MV-4-11 (cell line): ENCODE measurements around the gene NPFF.
A peak's percentile ranks its signal among the peaks of the same experiment; 100 is the strongest.
"Not testable (repeated sequence)": the region's sequence is repeated elsewhere in the genome, so short reads cannot be mapped to it uniquely, and the experiment has no call there.

ENCODE experiments used
- DNase-seq: peaks from one replicate; lab custom pipeline; 2025; lab: John Stamatoyannopoulos, UW

Gene NPFF, protein sequence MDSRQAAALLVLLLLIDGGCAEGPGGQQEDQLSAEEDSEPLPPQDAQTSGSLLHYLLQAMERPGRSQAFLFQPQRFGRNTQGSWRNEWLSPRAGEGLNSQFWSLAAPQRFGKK

DNA sequence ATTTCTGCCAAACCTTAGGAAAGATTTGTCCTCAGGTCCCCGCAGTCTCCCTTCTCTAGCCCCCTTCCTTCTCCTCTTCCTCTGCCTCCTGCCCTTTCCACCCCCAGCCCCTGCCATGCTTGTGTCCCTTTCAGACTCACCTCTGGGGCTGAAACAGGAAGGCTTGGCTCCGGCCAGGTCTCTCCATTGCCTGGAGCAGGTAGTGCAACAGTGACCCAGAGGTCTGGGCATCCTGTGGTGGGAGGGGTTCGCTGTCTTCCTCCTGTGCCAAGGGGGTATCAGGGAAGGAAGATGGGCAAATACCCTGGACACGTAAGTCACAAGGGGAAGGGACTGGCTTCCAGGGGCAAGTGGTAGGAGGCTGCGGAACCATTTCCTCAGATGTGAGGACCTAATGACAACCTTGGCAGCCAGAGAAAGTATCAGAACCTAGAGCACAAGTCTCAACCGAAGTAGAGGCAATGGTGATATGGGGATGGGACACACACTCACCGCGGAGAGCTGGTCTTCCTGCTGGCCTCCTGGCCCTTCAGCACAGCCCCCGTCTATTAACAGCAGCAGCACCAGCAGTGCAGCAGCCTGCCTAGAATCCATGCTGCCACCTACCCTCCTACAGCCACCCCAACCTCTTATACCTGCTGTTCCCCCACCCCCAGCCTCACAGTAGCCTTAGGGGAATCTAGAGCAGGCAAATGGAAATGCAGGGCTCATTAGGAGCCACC, at the start of gene NPFF:
Gene NPFF (minus strand): TSS at position 604 of the 722 bp plus-strand sequence. CDS start 10 bp downstream, at position 594.
- no peak for DNase-seq

DNA sequence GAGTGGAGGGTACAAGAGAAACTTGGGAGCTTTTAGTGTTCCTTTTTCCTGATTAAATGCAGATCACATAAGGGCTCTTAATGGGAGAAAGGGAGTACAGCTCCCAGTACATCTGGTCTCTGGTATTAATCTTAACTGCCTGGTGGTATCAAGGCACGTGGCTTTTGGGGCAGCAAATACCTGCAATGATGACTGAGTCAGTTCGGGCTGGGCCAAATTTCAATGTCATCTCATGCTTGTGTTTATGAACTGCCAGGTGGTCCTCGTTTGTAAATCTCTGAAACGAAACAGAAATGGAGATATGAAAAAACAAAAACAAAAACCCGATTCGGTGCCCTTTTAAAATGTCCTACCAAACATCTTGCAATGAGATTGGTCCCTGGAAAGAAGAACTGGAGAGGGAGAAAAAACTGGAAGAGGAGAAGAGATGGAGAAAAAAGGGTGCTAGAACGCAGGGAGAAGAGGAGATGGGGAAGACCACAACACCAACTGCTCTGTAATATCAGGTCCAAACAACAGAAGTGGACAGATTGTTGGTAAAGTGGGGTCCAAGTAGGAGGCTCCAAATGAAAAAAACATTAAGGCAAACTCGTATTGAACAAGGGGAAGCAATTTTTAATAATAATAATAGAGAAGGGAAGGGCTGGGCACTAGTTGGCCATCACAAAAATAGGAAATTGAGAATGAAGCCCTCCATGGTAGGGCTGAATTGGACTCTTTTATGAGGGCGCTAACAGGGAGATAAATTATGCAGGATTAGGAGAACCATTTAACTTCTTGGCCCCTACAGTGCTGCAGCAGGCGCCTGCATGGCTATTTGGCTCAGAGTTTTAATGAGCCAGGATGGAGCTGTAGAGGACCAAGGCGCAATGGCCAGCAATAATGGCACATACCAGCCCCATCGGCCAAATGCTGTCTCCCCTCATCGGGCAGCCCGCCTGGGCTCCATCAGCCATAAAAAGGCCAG, 45.4 kb upstream of the NPFF start:
- no peak for DNase-seq

DNA sequence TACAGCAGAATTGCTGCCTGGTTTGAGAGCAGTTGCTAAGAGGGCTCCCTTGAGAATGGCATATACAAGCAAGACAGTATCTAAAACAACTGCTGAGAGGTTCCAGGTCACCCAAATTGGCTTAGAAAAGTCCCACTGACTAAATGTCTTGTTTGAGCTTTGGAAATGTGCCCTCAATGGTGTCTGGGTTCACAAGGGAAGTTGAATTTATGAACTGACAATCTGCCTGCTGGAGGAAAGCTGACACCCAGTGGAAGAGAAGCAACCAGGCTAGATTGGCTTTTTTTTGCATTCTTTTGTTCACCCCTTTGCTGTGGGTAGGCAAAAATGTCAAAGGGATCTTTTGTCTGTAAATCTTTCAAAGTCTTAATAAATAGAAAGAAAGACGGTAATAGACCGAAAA, 44.6 kb upstream of the NPFF start:
- no peak for DNase-seq

DNA sequence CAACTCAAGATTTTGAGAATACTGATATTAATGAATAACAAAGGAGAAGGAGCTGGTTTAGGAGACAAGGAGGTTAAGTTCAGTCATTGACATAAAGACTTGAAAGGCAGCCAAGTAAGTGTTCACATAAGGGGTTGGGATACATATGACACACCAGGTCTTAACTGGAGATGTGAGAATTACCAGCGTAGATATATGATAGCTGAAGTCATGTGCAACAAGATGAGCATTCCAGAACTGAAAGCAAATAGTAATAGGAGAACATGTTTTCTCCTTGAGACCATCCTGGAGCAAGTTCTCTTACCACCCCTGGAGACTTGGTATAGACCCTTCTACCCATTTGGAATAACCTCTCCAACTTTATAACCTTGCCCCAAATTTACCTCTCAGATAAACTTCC, 43.3 kb upstream of the NPFF start:
- DNase-seq = no peak

DNA sequence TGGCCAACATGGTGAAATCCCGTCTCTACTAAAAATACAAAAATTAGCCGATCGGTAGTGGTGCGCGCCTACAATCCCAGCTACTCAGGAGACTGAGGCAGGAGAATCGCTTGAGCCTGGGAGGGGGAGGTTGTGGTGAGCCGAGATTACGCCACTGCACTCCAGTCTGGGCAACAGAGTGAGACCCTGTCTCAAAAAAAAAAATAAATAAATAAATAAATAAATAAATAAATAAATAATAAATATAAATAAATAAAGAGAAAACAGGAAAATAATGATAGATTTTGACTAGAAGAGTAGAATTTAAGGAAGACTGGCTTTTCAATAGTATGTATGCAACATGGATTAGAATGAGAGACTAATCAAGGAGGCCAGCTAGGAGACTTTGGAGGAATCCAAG, 42.8 kb upstream of the NPFF start:
- not testable (repeated sequence) for DNase-seq

DNA sequence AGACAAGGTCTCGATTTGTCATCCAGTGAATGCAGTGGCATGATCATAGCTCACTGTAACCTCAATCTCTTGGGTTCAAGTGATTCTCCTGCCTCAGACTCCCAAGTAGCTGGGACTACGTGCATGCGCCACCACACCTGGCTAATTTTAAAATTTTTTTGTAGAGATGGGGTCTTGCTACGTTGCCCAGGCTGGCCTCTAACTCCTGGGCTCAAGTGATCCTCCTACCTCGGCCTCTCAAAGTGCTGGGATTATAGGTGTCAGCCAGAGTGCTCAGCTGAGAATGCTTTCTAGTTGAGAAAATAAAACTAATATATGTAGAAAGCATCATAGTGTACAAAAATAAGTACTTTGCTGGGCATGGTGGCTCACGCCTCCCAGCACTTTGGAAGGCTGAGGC, 41.1 kb upstream of the NPFF start:
- DNase-seq = not testable (repeated sequence)

DNA sequence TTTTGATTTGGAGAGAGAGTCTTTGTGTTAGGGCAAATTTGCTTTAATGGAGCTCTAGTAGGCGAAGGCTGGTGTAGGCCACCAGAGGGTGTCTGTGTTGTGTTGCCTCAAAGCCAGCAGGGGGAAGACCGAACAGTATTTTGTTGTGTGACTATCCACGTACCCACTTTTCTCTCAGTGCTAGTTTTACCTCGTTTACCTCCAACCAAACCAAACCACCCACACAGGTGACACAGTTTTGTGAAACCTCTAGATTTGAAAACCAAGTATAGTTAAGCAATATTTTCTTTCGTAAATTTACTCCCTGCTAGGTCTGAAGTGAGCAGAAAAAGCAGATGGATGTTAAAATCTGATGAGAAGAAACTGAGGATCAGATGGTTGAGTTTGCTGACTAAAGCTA, 36.3 kb upstream of the NPFF start:
- peak; percentile 58 for DNase-seq

DNA sequence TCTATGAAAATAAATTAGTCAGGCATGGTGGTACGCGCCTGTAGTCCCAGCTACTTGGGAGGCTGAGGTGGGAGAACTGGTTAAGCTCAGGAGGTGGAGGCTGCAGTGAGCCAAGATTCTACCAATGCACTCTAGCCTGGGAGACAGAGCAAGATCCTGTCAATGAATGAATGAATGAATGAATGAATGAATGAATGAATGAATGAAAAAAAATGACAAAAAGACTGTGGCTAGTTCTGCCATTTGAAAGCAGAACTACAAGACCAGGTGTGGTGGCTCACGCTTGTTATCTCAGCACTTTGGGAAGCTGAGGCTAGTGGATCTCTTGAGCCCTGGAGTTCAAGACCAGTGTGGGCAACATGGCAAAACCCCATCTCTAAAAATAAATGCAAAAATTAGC, 32.2 kb upstream of the NPFF start:
- no peak for DNase-seq

DNA sequence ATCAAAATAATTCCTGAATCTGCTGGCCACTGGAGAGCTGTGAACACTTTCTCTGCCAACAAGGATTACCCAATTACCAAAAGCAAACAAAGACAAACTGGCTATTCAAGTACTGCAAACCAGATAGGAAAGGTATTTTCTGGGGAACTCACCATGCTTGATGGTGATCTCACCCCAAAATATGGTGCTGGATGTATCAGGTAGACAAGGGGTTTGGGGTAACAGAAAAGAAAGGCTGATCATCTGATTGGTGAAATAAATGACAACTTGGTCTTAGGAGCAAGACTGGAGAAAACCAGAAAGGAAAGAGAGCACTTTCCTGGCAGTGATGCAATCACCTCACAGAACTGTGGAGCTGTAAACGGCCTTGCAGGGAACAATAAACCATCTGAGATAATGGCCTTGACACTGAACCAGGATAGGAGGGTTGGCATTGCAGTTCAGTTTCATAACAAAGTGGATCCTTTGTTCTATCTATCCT, 31.0 kb upstream of the NPFF start:
- DNase-seq = peak; percentile 35

DNA sequence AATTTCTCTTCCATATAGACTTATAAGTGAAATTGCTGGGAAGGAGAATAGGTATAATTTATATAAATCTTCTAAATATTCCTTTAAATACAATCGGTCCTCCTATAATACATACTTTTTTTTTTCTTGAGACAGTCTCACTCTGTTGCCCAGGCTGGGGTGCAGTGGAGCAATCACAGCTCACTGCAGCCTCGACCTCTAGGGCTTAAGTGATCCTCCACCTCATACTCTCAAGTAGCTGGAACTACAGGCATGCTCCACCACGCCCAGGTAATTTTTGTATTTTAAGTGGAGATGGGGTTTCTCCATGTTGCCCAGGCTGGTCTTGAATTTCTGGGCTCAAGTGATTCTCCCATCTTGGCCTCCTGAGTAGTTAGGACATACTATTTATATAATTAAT, 29.7 kb upstream of the NPFF start:
- no peak for DNase-seq

DNA sequence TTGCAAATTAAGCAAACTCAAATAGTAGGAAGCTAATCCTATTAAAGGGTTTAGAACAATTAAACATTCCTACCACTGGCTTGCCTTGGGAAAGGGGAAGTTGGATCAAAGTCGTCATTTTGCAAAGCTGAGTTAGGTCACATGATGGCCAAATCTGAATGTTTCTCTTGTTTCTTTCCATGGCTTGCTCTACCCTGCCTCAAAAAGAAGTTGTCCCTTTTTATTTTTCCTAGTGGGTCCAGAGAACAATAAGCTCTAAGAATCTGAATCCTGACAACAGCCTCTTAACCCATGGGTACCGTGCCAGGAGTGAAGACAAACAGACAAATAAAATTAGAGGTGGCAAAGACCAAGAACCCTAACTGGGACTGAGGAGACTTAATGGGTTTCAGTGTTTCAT, 26.2 kb upstream of the NPFF start:
- DNase-seq = no peak

DNA sequence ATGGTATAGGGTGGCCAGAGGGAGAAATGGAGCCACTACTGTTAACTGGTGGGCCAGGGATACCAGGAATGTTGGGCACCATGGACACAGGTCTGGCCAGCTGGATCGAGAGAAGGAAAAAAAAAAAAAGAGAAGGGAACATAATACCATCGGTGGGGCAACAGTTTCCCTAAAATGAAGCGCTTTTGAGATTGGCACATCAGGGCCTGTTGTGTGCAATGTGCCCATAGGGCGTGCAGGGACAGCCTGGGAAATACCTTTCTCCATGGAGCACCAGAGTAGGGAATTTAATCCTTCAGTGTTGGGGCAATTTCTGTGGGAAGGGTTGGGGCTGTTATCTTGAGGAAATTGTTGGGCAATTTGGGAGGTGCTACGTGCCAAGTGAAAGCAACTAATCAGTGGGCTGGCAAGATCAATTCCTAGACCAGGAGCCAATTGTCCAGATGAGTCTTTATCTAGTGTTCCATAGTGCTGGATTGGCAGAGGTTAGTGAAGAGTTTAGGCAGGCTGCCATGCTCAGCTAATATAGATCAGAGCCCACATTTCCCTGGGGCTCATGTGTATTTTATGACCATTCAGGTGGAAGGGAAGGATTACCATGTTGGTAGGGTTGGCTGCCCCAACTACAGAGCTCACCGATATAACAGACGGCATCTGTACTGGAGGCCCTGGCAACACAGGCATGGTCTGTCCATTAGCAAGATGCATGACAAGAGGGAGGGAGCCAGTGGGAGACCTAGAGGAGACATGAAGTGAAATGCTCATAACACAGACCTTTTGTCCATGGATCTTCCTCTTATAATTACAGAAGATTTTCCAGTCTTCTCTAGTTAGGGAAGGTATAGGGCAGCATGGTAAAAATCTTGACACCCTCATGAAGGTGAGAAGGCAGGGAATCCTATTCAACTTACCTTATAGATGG, 25.5 kb upstream of the NPFF start:
- DNase-seq = no peak

DNA sequence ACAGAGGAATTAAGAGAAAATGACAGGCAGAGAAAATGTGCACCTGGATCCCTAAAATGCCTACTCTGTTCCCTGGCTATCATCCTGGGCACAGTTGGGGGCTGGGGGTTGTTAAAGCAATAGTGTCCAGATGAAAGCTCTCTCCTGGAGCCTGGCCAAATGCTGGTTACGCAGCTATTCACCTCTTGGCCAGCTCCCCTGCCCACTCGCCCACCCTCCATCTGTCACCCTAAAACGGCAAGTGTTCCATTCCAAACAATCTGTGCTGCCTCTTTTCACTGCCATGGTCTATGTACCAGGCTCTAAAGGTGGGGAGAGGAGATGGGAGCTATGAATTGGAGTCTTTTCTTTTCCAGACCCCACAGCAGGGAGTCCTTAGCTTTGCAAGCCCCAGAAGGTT, 24.7 kb upstream of the NPFF start:
- no peak for DNase-seq

DNA sequence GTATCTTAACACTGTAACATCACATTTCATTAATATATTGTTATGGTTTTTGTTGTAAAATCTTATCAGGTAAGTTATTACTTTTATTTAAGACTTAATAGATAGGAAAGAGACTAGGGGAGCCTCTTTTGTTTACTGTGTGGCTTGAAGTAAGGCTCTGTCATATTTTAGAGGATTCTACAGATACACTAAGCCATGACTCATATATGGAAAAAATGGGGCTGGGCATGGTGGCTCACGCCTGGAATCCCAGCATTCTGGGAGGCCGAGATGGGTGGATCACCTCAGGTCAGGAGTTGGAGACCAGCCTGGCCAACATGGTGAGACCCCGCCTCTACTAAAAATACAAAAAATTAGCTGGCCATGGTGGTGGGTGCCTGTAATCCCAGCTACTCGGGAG, 23.6 kb upstream of the NPFF start:
- no peak for DNase-seq

DNA sequence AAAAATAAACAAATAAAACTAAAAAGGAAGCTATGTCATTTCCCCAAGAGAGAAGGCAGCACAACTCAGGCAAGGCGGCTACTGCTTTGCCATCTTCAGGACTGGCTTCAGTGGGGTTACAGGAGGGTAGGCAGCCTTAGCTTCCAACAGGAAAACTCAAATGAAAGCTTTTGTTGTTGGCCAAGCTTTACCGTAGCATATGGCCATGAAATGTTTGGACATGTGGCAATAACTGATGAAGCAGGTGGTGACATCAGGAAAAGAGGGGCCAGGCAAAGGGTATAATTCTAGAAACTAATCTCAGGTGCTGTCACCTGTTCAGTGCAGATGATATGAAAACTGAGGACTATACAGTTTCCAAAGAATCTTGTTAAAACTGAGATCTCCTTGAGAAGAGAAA, 22.8 kb upstream of the NPFF start:
- DNase-seq = no peak

DNA sequence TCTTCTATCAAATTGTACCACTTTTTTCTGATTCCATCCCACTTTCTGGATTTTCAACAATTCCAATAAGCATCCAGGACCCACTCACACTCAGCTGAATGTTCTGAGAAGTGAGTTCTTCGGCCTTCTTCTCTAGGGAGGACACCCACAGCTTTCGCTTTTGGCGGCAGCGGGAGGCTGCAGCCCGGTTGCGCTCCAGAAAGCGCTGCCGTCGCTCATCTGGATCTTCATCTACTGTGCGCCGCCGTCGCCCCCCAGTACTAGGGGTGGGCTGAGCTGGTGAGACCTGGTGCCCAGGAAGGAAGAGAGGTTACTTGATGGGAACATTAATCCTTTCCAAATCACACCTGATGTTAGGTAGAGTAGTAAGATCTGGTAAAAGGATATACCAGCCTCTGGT, 17.2 kb upstream of the NPFF start:
- DNase-seq = no peak

DNA sequence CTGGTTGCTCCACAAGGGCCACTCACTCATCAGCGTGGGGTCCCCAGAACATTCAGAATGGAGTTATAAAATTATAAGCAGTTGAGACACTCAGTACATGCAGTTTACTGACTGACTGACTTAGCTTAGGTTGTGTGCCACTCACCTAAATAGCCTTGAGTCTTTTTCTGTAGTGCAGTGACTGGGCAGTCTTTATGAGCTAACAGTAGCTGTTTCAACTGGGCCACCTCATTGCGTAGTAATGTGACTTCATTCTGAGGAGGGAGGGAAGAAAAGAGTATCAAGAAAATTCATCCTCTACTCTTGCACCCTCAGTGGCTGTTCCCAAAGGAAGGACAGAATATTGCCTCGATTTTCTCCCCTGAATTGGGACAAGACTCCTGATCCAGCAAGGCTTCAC, 15.8 kb upstream of the NPFF start:
- no peak for DNase-seq

DNA sequence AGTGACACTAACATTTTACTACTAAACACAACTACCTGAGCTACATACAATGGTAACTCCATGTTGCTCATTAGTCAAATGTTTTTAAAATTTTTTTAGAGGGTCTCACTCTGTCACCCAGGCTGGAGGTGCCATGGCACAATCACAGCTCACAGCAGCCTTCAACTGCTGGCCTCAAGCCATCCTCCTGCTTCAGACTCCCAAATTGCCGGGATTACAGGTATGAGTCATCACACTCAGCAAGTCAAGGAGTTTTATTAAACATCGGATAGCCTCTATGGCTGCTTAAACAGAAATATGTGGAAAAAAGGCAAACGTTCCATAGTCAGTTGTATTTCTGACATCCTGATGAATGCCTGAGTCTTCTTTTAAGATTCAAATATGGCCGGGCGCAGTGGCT, 11.1 kb upstream of the NPFF start:
- no peak for DNase-seq

DNA sequence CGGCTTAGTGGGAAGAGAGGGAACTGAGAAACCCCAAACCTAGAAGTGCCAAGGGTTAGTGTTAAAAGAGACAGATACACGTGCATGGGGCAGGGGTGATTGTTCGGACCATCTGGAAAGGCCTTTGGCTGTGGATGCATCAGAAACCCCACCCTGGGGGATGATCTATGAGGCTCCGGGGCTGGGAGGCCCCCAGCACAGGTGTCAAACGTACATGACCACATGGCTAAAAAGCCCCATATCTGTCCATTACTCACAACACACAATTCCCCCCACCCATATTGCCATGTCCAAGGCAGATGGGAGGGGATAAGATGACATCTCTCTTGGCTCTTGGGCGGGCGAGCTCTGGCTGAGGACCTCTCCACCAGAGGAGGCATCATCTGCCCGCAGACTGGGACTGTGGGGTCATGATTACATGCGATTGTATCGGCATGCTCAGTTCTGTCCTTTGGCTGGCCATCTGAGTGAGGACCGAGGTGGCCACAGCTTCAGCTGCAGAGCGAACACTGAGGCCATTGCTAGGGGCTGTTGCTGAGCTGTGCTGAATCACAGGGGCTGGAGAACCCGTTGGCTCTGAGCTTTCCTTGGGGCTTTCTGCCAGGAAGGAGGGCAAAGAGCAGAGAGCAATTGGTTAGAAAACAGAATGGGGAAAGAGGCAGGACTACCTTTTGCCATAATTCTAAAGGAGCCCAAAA, 9.6 kb upstream of the NPFF start:
- no peak for DNase-seq

DNA sequence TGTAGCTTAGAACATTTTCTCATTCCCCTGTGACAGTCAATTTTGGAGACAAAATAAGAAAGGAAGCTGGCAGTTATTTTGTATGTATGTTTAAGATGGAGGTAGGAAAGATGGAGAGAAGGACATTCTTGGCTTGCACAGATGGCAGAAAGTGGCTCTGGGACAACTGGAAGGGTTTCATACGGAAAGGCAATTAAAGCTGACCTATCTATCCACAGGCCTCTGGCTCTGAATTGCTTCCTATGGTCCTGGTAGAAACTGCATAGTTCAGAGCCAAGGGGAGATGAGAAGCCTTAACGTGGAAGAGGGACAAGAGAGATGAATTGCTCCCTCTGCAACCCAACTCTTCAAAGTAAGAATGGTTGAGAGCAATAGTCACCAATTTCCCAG, 8.0 kb upstream of the NPFF start:
- DNase-seq = no peak

DNA sequence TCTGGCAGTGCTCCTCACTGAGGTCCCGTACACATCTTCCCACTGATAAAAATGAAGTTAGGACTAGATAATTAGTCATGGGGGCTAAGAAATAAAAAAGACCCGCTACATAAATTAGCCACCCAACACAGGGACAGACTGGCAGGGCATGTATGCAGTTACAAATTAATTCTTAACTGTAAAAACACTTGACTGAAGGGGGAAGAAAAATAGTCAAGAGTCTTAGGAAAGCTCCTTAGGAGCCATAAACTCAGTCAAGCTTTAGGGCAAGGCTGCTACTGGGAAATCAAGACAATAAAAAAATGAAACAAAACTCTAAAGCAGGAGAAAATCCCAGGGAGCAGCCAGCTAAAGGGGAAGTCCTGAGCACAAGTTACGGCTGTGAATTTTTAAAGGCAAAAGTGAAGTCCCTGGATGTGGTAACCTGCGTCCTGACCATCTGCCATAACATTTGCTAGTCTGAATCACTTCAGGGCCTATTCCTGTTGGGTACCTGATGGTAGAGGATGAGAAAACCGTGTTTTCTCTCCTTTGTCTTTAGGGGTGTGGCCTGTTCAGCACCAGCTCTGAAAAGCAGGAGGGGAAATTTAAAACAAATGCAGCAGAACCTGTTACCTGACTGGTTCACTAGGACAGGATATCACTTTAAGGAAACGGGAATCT, 7.5 kb upstream of the NPFF start:
- no peak for DNase-seq
